PFSK-1 (cell line): ENCODE measurements around the gene ZW10.

Source experiments
- FOXP2 ChIP-seq: optimal IDR thresholded peaks from 2 replicates; pipeline ENCODE3; 2011; ENCODE audit warnings: borderline replicate concordance, control low read depth, inconsistent platforms; ENCODE audit not compliant: insufficient read depth; ENCODE audit errors: extremely low read length, extremely low read depth
- POLR2AphosphoS5 ChIP-seq: IDR thresholded peaks from 2 replicates; pipeline ENCODE4 v1.6.1; 2012; ENCODE audit warnings: low read depth, mild to moderate bottlenecking, control low read depth, low read length, moderate library complexity
- SIN3A ChIP-seq: IDR thresholded peaks from 2 replicates; pipeline ENCODE4 v1.6.1; 2012; ENCODE audit warnings: mild to moderate bottlenecking, low read length, moderate library complexity, borderline replicate concordance; ENCODE audit not compliant: insufficient read depth
- TAF1 ChIP-seq: IDR thresholded peaks from 2 replicates; pipeline ENCODE4 v1.6.1; 2012; ENCODE audit warnings: low read length, control low read depth, borderline replicate concordance; ENCODE audit not compliant: insufficient read depth
- TF ChIP-seq, protein P1 (sequence below), 2 experiments: IDR thresholded peaks; 2 replicates each; pipeline versions ENCODE4 v1.6.1 to v1.8.0; 2011 to 2012; ENCODE audit warnings: low read depth in 2 of 2, low read length in 2 of 2, control low read depth in 1 of 2, inconsistent platforms in 1 of 2, mild to moderate bottlenecking in 1 of 2, moderate library complexity in 1 of 2; ENCODE audit not compliant: insufficient read depth in 1 of 2

Gene ZW10

DNA sequence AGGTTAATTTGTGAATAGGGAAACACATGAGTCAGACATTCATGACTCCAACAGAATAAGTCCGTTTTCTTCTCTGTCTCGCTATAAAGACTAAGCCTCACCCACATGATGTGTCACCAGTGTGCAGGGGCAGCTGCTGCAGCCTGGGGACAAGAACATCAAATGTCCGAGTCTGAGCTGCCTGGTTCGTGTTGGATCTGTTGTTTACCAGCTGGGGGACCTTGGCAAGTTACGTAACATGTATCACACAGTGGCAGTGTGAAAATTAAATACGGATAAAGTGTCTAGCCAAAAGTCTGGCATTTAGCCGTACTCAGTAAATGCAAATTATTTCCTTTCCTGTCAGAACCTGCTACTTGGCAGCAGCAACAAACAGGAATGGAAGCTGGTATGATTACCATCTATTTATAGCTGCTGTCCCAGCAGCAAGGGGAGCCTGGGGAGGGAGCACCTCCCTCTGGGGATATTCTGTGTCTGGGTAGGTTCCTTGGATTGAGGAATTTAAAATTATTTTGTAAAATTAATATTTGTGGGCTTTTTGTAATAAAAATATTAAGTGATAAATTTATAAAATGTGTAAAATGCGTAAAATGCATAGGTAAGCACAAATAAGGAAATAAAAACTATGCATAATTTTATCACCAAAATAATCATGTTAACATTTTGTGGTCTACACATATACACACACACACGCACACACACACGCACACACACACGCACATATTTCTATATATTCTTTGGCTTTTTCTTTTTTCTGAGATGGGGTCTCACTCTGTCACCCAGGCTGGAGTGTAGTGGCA, 4.8 kb upstream of the ZW10 start:
- TF ChIP-seq FOXP2, result no peak

DNA sequence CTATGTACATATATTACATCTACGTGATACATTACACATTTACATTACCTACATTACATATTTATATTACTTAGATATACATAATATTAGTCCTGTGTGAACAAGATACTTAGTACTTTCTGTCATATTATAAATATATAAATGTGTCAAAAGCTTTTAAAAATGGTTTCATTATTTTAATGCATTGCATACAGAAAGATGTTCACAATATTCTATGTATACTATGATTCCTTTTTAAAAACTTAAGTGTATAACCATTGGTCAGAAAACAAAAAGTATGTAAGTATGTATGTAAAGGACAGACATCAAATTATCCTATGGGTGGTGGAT, 647 bp upstream of the ZW10 start:
- no peak for TF ChIP-seq FOXP2
- TF ChIP-seq POLR2AphosphoS5, result no peak
- TF ChIP-seq, protein P1, sequence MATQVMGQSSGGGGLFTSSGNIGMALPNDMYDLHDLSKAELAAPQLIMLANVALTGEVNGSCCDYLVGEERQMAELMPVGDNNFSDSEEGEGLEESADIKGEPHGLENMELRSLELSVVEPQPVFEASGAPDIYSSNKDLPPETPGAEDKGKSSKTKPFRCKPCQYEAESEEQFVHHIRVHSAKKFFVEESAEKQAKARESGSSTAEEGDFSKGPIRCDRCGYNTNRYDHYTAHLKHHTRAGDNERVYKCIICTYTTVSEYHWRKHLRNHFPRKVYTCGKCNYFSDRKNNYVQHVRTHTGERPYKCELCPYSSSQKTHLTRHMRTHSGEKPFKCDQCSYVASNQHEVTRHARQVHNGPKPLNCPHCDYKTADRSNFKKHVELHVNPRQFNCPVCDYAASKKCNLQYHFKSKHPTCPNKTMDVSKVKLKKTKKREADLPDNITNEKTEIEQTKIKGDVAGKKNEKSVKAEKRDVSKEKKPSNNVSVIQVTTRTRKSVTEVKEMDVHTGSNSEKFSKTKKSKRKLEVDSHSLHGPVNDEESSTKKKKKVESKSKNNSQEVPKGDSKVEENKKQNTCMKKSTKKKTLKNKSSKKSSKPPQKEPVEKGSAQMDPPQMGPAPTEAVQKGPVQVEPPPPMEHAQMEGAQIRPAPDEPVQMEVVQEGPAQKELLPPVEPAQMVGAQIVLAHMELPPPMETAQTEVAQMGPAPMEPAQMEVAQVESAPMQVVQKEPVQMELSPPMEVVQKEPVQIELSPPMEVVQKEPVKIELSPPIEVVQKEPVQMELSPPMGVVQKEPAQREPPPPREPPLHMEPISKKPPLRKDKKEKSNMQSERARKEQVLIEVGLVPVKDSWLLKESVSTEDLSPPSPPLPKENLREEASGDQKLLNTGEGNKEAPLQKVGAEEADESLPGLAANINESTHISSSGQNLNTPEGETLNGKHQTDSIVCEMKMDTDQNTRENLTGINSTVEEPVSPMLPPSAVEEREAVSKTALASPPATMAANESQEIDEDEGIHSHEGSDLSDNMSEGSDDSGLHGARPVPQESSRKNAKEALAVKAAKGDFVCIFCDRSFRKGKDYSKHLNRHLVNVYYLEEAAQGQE (IDR thresholded peaks at IDR 0.05; ENCODE audit: insufficient read depth in 1 of 2, low read depth in 2 of 2, low read length in 2 of 2), result no peak
- no peak for TF ChIP-seq SIN3A
- TF ChIP-seq TAF1, result no peak

- TF ChIP-seq TAF1, result no peak
- TF ChIP-seq POLR2AphosphoS5, result no peak
- TF ChIP-seq FOXP2, result no peak
- TF ChIP-seq, protein P1 (IDR thresholded peaks at IDR 0.05; ENCODE audit: insufficient read depth in 1 of 2, low read depth in 2 of 2, low read length in 2 of 2), result no peak
- no peak for TF ChIP-seq SIN3A
Observed at GRCh38 chr11:113773092-113773415, 438 bp downstream of the ZW10 start.

DNA sequence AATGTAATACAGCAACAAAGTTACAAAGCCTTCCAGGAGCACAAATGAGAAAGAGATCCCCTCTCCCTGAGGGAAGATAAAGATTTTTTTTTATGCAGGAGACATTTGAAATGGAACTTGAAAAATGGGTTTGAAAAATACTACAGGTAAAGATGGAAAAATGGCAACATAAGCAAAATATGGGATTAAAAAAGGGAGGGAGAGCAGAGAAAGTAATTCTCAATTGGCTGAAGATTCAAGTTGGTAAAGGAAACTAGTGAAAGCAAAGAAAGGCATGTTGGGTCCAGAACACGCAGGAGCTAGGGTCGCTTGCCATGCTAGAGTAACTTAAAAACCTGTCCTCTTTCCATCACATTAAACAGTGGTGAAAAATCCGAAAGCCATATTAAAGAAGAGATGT, 1.5 kb downstream of the ZW10 start:
- TF ChIP-seq POLR2AphosphoS5, result no peak
- no peak for TF ChIP-seq TAF1
- TF ChIP-seq FOXP2, result no peak
- TF ChIP-seq, protein P1 (IDR thresholded peaks at IDR 0.05; ENCODE audit: insufficient read depth in 1 of 2, low read depth in 2 of 2, low read length in 2 of 2), result no peak
- no peak for TF ChIP-seq SIN3A

- TF ChIP-seq SIN3A, result no peak
- TF ChIP-seq POLR2AphosphoS5, result no peak
- TF ChIP-seq, protein P1 (IDR thresholded peaks at IDR 0.05; ENCODE audit: insufficient read depth in 1 of 2, low read depth in 2 of 2, low read length in 2 of 2), result no peak
- TF ChIP-seq FOXP2, result no peak
- no peak for TF ChIP-seq TAF1
Observed at GRCh38 chr11:113764527-113765219, 8.8 kb downstream of the ZW10 start.
